ENCODE data around the gene AKAP9.

Gene AKAP9

GRCh38 chr7:91940572-91941341 lies at the start of gene AKAP9:
AKAP9 (plus strand) TSS chr7:91940862; CDS start chr7:91941100, 238 bp downstream.
- TF ChIP-seq, protein P1, sequence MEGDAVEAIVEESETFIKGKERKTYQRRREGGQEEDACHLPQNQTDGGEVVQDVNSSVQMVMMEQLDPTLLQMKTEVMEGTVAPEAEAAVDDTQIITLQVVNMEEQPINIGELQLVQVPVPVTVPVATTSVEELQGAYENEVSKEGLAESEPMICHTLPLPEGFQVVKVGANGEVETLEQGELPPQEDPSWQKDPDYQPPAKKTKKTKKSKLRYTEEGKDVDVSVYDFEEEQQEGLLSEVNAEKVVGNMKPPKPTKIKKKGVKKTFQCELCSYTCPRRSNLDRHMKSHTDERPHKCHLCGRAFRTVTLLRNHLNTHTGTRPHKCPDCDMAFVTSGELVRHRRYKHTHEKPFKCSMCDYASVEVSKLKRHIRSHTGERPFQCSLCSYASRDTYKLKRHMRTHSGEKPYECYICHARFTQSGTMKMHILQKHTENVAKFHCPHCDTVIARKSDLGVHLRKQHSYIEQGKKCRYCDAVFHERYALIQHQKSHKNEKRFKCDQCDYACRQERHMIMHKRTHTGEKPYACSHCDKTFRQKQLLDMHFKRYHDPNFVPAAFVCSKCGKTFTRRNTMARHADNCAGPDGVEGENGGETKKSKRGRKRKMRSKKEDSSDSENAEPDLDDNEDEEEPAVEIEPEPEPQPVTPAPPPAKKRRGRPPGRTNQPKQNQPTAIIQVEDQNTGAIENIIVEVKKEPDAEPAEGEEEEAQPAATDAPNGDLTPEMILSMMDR (IDR thresholded peaks at IDR 0.05): no peak

DNA sequence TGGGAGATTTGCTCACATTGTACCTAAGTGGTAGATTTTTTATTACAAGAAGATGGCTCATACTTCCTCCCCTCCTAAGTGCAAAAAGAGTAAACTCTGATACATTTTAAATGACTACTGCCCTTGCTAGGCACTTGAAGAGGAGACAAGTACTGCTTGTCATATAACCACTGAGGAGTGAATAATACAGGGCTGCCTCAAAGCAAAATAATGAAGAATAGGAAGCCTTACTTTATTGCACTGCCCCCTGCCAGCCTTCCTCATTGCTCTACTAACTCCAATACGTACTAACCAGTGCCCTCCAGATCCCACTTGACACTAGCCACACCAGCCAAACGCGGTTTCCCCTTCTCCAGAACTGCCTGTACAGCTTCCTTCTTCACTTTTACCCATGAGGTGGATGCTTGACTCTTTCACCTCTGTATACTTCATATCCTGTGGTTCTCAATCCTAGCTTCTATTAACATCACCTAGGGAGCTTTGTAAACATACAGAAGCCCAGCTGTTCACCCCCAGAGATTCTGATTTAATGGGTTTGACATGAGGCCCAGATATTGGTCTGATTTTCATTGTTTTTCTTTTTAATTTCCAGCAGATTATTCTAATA lies 48.5 kb upstream of the AKAP9 start:
- TF ChIP-seq, protein P1 (IDR thresholded peaks at IDR 0.05): no peak

DNA sequence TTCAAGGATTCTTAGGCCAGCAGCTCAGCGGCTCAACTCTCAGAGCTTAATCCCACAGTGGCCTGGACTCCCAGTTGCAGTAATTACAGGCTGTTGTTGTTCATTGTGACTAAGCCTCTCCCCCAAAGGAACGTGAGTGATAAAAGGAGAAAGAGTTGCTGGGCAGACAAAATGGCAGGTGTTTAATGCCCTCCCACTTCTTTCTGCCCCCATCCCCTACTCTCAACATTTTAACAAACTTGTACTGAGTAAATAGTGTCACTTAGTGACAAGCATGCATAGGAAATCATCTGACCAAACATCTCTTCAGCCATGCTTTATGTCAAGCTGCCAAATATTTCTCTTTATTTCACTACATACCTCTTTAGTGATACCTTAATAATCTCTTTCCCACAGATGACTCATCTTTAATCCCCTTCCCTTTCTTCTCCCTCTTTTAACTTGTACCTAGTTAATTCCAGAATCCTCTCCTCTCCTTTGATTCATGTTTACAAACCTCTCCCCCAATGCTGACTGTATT lies 47.8 kb upstream of the AKAP9 start:
- TF ChIP-seq, protein P1 (IDR thresholded peaks at IDR 0.05): no peak

GRCh38 chr7:91894781-91895480 lies 45.7 kb upstream of the AKAP9 start:
- TF ChIP-seq, protein P1 (IDR thresholded peaks at IDR 0.05): no peak

- TF ChIP-seq, protein P1 (IDR thresholded peaks at IDR 0.05): no peak
Observed at GRCh38 chr7:91898240-91898992, 42.2 kb upstream of the AKAP9 start.

DNA sequence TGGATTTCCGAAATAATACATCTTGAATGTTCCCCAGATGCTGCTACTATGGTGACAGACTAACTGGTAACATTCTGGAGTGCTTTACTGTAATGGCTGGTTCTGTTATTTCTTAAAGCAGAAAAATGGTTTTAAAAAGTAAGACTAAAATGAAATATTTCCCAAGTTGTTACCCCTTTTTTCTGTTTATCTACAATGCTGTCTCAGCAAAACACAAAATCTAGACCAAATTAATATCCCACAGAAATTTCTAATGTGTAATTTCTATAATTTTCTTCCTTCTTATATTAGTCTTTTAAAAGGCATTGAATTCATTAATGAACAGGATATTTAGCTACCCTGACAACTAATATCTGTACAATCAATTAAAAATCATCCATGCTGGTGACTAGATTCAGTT lies 41.1 kb upstream of the AKAP9 start:
- TF ChIP-seq, protein P1 (IDR thresholded peaks at IDR 0.05): no peak

DNA sequence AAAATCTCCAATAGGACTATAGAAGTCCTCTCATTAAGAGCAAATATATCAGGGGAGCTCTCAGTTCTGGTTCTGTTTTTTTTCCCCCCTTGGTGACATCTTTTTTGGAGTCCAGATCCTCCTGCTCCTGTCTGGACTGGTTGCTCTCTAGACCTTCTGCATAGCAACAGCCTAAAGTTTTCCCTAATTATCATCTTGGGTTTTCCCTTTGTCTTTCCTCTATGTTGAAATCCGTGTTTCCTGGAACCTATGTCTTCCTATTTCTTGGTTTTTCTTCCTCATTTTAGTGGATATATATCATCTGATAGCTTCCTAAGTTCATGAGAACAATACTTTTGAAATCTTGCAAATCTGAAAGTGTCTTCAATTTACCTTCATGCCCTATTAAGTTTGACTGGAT lies 30.5 kb upstream of the AKAP9 start:
- TF ChIP-seq, protein P1 (IDR thresholded peaks at IDR 0.05): no peak

All from LNCAP (cell line).